ENCODE data around the gene VRK3.
"Not testable (repeated sequence)": the region's sequence is repeated elsewhere in the genome, so short reads cannot be mapped to it uniquely, and the experiment has no call there.

VRK3 gene

GRCh38 chr19:49954092-49954829 is 70.9 kb downstream of the VRK3 start:
- no peak for DNase-seq

- DNase-seq: no peak
Observed at GRCh38 chr19:49953416-49953815, 71.8 kb downstream of the VRK3 start.

- no peak for DNase-seq
Observed at GRCh38 chr19:49952906-49953305, 72.3 kb downstream of the VRK3 start.

GRCh38 chr19:49952479-49952836 is 72.7 kb downstream of the VRK3 start:
- DNase-seq: no peak

- DNase-seq: no peak
Observed at GRCh38 chr19:49951806-49952478, 73.2 kb downstream of the VRK3 start.

GRCh38 chr19:49950956-49951526 is 74.1 kb downstream of the VRK3 start:
- no peak for DNase-seq

GRCh38 chr19:49950590-49950948 is 74.6 kb downstream of the VRK3 start:
- DNase-seq: no peak

GRCh38 chr19:49949742-49950589 is 75.2 kb downstream of the VRK3 start:
- no peak for DNase-seq

- DNase-seq: no peak
Observed at GRCh38 chr19:49946415-49946814, 78.8 kb downstream of the VRK3 start.

GRCh38 chr19:49944567-49944966 is 80.6 kb downstream of the VRK3 start:
- DNase-seq: not testable (repeated sequence)

- DNase-seq: no peak
Observed at GRCh38 chr19:49940482-49940791, 84.7 kb downstream of the VRK3 start.

- DNase-seq: no peak
Observed at GRCh38 chr19:49939721-49940481, 85.3 kb downstream of the VRK3 start.

GRCh38 chr19:49938662-49939061 is 86.5 kb downstream of the VRK3 start:
- no peak for DNase-seq

- peak; percentile 88 for DNase-seq
Observed at GRCh38 chr19:49937750-49938381, 87.3 kb downstream of the VRK3 start.

GRCh38 chr19:49936549-49936948 is 88.6 kb downstream of the VRK3 start:
- DNase-seq: no peak

- no peak for DNase-seq
Observed at GRCh38 chr19:49933643-49934042, 91.5 kb downstream of the VRK3 start.

GRCh38 chr19:49932731-49933131 is 92.4 kb downstream of the VRK3 start:
- DNase-seq: no peak

GRCh38 chr19:49932041-49932451 is 93.1 kb downstream of the VRK3 start:
- no peak for DNase-seq

- DNase-seq: no peak
Observed at GRCh38 chr19:49931293-49932040, 93.7 kb downstream of the VRK3 start.

- DNase-seq: no peak
Observed at GRCh38 chr19:49930483-49931011, 94.6 kb downstream of the VRK3 start.
